Astrocyte (in vitro differentiated cells and primary cell): ENCODE measurements around the gene NPY5R.

Experiments used
- CTCF ChIP-seq: IDR thresholded peaks from 2 replicates; pipeline ENCODE4 v1.5.1; 2011; ENCODE audit warnings: low read depth, mild to moderate bottlenecking, inconsistent platforms, low read length, moderate library complexity; ENCODE audit not compliant: insufficient read depth
- EZH2 ChIP-seq: IDR thresholded peaks from 2 replicates; pipeline ENCODE4 v1.6.1; 2012; ENCODE audit warnings: mild to moderate bottlenecking, low read length, inconsistent platforms; ENCODE audit not compliant: insufficient read depth

GRCh38 chr4:163392328-163392727 lies 48.6 kb downstream of the NPY5R start:
- no peak for TF ChIP-seq CTCF
- no peak for TF ChIP-seq EZH2
